SU-DHL-6 (cell line): ENCODE results near the gene ZNF138.
"Not testable (repeated sequence)": the region's sequence is repeated elsewhere in the genome, so short reads cannot be mapped to it uniquely, and the experiment has no call there.

Experiments used
- H2AFZ ChIP-seq: fragments of 200-600 bp; sonication (generic); 2 replicates; pipeline ENCODE4 v1.6.1; 2014; ENCODE audit warnings: low read depth, mild to moderate bottlenecking, moderate library complexity, mixed read lengths, antibody characterized with exemption, low read length; ENCODE audit not compliant: severe bottlenecking
- H3F3A ChIP-seq: fragments of 200-600 bp; shearing (Covaris generic); 2 replicates; pipeline ENCODE4 v1.6.0; 2016; ENCODE audit warnings: antibody characterized with exemption, mild to moderate bottlenecking; ENCODE audit not compliant: insufficient read depth
- H3K27ac ChIP-seq: fragments of 200-600 bp; sonication (generic); 2 replicates; pipeline ENCODE4 v1.5.1; 2016; ENCODE audit warnings: low read depth, mild to moderate bottlenecking, low read length, moderate library complexity, mixed read lengths
- H3K27me3 ChIP-seq: fragments of 200-600 bp; sonication (generic), shearing (Covaris generic); 2 replicates; pipeline ENCODE4 v1.6.0; 2014; ENCODE audit warnings: mild to moderate bottlenecking, low read length
- H3K36me3 ChIP-seq: fragments of 200-600 bp; sonication (generic); 2 replicates; pipeline ENCODE4 v1.6.1; 2014; ENCODE audit warnings: mild to moderate bottlenecking, low read length, mixed read lengths
- H3K4me2 ChIP-seq: fragments of 300-600, 200-600 bp; shearing (Covaris generic), sonication (generic); 2 replicates; pipeline ENCODE4 v1.6.0; 2014; ENCODE audit warnings: low read length, low read depth, mild to moderate bottlenecking; ENCODE audit not compliant: poor library complexity, severe bottlenecking
- H3K4me3 ChIP-seq: fragments of 200-600 bp; sonication (generic); 2 replicates; pipeline ENCODE4 v1.5.1; 2014; ENCODE audit warnings: antibody characterized with exemption, low read length, mild to moderate bottlenecking, mixed read lengths; ENCODE audit not compliant: insufficient read depth, poor library complexity, severe bottlenecking
- H3K79me2 ChIP-seq: fragments of 200-600 bp; sonication (generic); 2 replicates; pipeline ENCODE4 v1.6.1; 2014; ENCODE audit warnings: mild to moderate bottlenecking, low read length, moderate library complexity; ENCODE audit not compliant: insufficient read depth
- H3K9ac ChIP-seq: fragments of 200-600 bp; sonication (generic); 2 replicates; pipeline ENCODE4 v1.7.0; 2014; ENCODE audit warnings: mild to moderate bottlenecking, low read length
- H3K9me2 ChIP-seq: fragments of 200-600 bp; sonication (generic); replicated peaks from 2 replicates; pipeline ENCODE4 v1.6.1; 2014; ENCODE audit warnings: low read length; ENCODE audit not compliant: insufficient read depth
- H3K9me3 ChIP-seq: fragments of 200-600 bp; sonication (generic); 2 replicates; pipeline ENCODE4 v1.6.1; 2014; ENCODE audit warnings: low read length, mixed read lengths; ENCODE audit not compliant: insufficient read depth
- H4K20me1 ChIP-seq: fragments of 200-600 bp; sonication (generic); 2 replicates; pipeline ENCODE4 v1.6.1; 2014; ENCODE audit warnings: low read depth, mild to moderate bottlenecking, antibody characterized with exemption, low read length, moderate library complexity, mixed read lengths
- EZH2phosphoT487 ChIP-seq: fragments of 200-600 bp; sonication (generic), shearing (Covaris generic); conservative IDR thresholded peaks from 2 replicates; pipeline ENCODE4 v1.6.1; 2018; ENCODE audit warnings: mild to moderate bottlenecking, antibody characterized with exemption, low read length, moderate library complexity, mixed read lengths
- TF ChIP-seq, protein P1 (sequence below): fragments of 200-600 bp; sonication (generic); IDR thresholded peaks from one replicate; pipeline ENCODE4 v1.5.1; 2017; ENCODE audit warnings: antibody characterized with exemption, mild to moderate bottlenecking, low read length, moderate library complexity; ENCODE audit not compliant: insufficient read depth, poor library complexity, severe bottlenecking

ZNF138 gene

DNA sequence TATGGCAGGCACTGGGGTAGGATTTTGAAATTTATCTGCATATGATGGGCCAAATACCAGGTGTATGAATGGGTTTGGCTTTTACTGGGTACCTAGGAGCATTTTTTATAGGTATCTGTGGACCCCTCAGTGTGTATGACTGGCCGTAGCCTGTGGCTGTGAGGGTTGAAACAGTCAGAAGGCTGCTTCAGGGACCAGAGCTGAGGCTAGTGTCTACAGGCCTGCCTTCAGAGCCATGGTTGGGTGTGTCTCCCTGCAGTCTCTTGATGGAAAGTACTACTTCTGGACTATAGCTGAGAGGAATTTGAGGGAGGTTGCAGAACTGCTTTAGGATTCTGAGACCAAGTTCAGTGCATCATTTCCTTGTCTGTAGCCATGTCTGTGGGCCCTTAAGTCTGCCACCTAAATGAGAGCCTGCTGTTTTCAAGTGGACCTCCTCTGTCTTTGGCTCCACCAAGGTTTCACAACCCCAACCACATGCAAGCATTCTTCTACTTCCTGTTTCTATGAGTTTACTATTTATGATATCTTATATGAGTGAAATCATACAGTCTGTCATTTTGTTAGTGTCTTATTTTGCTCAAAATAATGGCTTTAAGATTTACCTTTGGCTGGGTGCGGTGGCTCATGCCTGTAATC, 19.9 kb upstream of the ZNF138 start:
- Histone ChIP-seq H3K36me3 (no peaks in the 10 kb centered on the region), H3K9me3 (no peaks in the 10 kb centered on the region), H3K27me3 (no peaks in the 10 kb centered on the region), H4K20me1 (no peaks in the 10 kb centered on the region), H3F3A (no peaks in the 10 kb centered on the region), H3K4me2 (no peak overlapping the region), H3K9me2 (no peaks in the 10 kb centered on the region), H2AFZ (peak overlapping the region; percentile 56), H3K79me2 (no peaks in the 10 kb centered on the region), H3K27ac (peak overlapping the region; percentile 1; the same call in 1 of the 2 replicates), H3K4me3 (no peak overlapping the region), H3K9ac (no peak overlapping the region)
- TF ChIP-seq, protein P1, sequence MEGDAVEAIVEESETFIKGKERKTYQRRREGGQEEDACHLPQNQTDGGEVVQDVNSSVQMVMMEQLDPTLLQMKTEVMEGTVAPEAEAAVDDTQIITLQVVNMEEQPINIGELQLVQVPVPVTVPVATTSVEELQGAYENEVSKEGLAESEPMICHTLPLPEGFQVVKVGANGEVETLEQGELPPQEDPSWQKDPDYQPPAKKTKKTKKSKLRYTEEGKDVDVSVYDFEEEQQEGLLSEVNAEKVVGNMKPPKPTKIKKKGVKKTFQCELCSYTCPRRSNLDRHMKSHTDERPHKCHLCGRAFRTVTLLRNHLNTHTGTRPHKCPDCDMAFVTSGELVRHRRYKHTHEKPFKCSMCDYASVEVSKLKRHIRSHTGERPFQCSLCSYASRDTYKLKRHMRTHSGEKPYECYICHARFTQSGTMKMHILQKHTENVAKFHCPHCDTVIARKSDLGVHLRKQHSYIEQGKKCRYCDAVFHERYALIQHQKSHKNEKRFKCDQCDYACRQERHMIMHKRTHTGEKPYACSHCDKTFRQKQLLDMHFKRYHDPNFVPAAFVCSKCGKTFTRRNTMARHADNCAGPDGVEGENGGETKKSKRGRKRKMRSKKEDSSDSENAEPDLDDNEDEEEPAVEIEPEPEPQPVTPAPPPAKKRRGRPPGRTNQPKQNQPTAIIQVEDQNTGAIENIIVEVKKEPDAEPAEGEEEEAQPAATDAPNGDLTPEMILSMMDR, result no peak
- no peak for TF ChIP-seq EZH2phosphoT487

DNA sequence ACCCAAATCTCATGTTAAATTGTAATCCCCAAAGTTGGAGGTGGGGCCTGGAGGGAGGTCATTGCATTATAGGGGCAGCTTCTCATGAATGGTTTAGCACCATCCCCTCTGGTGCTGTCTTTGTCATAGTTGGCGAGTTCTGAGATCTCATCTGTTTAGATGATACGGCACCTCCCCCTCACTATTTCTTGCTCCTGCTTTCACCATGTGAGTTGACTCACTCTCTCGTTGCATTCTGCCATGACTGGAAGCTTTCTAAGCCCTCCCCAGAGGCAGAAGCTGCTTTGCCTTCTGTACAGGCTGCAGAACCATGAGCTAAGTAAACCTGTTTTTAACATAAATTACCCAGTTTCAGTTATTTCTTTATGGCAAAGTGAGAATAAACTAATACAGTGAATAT, 18.9 kb upstream of the ZNF138 start:
- Histone ChIP-seq H3K4me3 (no peak overlapping the region), H3K27ac (no peak overlapping the region), H3K9ac (no peak overlapping the region), H3K36me3 (no peaks in the 10 kb centered on the region), H3K79me2 (no peaks in the 10 kb centered on the region), H3F3A (no peaks in the 10 kb centered on the region), H2AFZ (peak overlapping the region; percentile 56), H4K20me1 (no peaks in the 10 kb centered on the region), H3K27me3 (no peaks in the 10 kb centered on the region), H3K9me2 (no peaks in the 10 kb centered on the region), H3K4me2 (no peak overlapping the region), H3K9me3 (no peaks in the 10 kb centered on the region)
- TF ChIP-seq EZH2phosphoT487, result no peak
- TF ChIP-seq, protein P1, result no peak

DNA sequence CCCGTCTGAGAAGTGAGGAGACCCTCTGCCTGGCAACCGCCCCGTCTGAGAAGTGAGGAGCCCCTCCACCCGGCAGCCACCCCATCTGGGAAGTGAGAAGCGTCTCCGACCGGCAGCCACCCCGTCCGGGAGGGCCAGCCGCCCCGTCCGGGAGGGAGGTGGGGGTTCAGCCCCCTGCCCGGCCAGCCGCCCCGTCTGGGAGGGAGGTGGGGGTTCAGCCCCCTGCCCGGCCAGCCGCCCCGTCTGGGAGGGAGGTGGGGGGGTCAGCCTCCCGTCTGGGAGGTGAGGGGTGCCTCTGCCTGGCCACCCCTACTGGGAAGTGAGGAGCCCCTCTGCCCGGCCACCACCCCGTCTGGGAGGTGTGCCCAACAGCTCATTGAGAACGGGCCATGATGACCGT, 9.4 kb upstream of the ZNF138 start:
- H3K36me3 ChIP-seq, H3K9me3 ChIP-seq, H3K27me3 ChIP-seq, H3K9me2 ChIP-seq, H2AFZ ChIP-seq, H3K79me2 ChIP-seq, H3K27ac ChIP-seq, H3K4me3 ChIP-seq, H4K20me1 ChIP-seq, H3F3A ChIP-seq, H3K9ac ChIP-seq, H3K4me2 ChIP-seq: not testable (repeated sequence)

DNA sequence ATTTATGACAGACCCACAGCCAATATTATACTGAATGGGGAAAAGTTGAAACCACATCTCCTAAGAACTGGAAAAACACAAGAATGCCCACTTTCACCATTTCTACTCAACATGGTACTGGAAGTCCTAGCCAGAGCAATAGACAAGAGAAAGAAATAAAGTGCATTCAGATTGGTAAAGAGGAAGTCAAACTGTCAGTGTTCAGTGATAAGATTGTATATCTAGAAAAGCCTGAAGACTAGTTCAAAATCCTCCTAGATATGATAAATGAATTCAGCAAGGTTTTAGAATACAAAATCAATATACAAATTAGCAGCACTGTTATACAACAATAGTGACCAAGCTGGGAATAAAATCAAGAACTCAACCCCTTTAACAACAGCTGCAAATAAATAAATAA, 6.9 kb upstream of the ZNF138 start:
- H3K79me2 ChIP-seq, result no peaks in the 10 kb centered on the region
- no peaks in the 10 kb centered on the region for H3K36me3 ChIP-seq
- no peaks in the 10 kb centered on the region for H4K20me1 ChIP-seq
- no peaks in the 10 kb centered on the region for H3K9me2 ChIP-seq
- no peaks in the 10 kb centered on the region for H3K27me3 ChIP-seq
- H3K27ac ChIP-seq, result no peak overlapping the region
- TF ChIP-seq, protein P1, result no peak
- no peak for TF ChIP-seq EZH2phosphoT487
- no peak overlapping the region for H2AFZ ChIP-seq
- no peak overlapping the region for H3K9ac ChIP-seq
- no peaks in the 10 kb centered on the region for H3F3A ChIP-seq
- no peak overlapping the region for H3K4me3 ChIP-seq
- no peaks in the 10 kb centered on the region for H3K9me3 ChIP-seq
- H3K4me2 ChIP-seq, result no peak overlapping the region

DNA sequence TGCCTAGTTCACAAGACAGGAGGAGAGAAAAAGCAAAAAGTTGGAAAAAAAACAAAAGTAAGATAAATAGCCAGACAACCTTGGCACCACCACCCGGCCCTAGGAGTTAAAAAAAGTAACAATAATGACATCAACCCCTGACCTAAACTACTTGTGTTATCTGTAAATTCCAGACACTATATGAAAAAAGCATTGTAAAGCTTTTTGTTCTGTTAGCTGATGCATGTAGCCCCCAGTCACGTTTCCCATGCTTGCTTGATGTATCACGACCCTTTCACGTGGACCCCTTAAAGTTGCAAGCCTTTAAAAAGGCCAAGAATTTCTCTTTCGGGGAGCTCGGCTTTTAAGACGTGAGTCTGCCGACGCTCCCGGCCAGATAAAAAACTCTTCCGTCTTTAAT, 5.0 kb upstream of the ZNF138 start:
- not testable (repeated sequence) for H2AFZ ChIP-seq, H3K4me2 ChIP-seq, H3K79me2 ChIP-seq, H3K27ac ChIP-seq, H3K9me3 ChIP-seq, H3K4me3 ChIP-seq, H3F3A ChIP-seq, H3K9me2 ChIP-seq, H3K9ac ChIP-seq, H3K36me3 ChIP-seq, H4K20me1 ChIP-seq, H3K27me3 ChIP-seq
